ENCODE data around the gene XPR1.
"Not testable (repeated sequence)": the region's sequence is repeated elsewhere in the genome, so short reads cannot be mapped to it uniquely, and the experiment has no call there.

Gene XPR1

DNA sequence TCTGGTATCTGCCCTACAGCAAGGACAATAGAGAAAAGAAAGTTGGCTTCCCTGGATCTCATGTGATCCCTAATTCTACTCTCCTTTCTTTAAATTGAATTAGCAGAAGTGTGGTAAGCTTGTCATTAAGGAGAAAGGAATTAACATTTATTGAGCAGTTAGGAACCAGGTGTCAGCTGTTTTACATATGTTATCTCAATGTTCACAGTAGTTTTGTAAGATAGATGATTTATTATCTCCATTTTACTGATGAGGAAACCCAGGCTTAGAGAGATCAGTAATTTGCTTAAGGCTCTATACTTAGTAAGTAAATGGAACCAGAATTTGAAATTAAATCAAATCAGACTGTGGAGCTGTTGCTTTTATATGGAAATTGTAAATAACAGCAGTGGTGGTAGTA, 8.0 kb downstream of the XPR1 start:
- in situ Hi-C loops (cut with HindIII; ENCODE audit: low pct_unique_long_range_greater_than_20kb, low sequenced_read_pairs): no loop called here
- no peak for TF ChIP-seq JUND (IDR thresholded peaks at IDR 0.05; ENCODE audit: low read depth)
- no peak for DNase-seq (ENCODE audit: low read depth in 1 of 2, low spot score in 1 of 2)

- in situ Hi-C loops (cut with HindIII; ENCODE audit: low pct_unique_long_range_greater_than_20kb, low sequenced_read_pairs): no loop called here
- no peak for TF ChIP-seq JUND (IDR thresholded peaks at IDR 0.05; ENCODE audit: low read depth)
- DNase-seq (ENCODE audit: low read depth in 1 of 2, low spot score in 1 of 2): no peak
Measured at GRCh38 chr1:180640531-180640949, 8.7 kb downstream of the XPR1 start.

GRCh38 chr1:180641662-180642061, 9.8 kb downstream of the XPR1 start:
- in situ Hi-C loops (cut with HindIII; ENCODE audit: low pct_unique_long_range_greater_than_20kb, low sequenced_read_pairs): no loop called here
- no peak for TF ChIP-seq JUND (IDR thresholded peaks at IDR 0.05; ENCODE audit: low read depth)

DNA sequence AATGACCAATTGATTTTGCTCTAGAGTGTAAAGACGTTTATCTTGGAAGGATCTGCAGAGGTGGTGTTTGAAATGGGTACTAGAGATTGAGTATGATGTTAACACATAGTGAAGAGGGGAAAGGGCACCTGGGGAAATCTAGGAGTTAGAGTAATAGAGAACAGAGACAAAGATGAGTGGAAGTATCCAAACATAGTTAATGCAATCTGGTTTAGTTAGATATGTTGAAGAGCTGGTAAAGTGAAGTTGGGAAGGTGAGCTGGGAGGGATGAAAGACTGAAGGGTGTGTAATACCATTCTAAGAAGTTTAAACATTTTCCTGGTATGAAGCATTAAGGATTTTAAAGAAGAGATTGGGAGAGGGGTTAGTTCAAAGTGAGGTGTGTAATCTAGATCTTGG, 11.0 kb downstream of the XPR1 start:
- no peak for TF ChIP-seq JUND (IDR thresholded peaks at IDR 0.05; ENCODE audit: low read depth)
- in situ Hi-C loops (cut with HindIII; ENCODE audit: low pct_unique_long_range_greater_than_20kb, low sequenced_read_pairs): no loop called here
- no peak for DNase-seq (ENCODE audit: low read depth in 1 of 2, low spot score in 1 of 2)

More at GRCh38 chr1:180641662-180642061, 9.8 kb downstream of the XPR1 start:
- DNase-seq (ENCODE audit: low read depth in 1 of 2, low spot score in 1 of 2): no peak

DNA sequence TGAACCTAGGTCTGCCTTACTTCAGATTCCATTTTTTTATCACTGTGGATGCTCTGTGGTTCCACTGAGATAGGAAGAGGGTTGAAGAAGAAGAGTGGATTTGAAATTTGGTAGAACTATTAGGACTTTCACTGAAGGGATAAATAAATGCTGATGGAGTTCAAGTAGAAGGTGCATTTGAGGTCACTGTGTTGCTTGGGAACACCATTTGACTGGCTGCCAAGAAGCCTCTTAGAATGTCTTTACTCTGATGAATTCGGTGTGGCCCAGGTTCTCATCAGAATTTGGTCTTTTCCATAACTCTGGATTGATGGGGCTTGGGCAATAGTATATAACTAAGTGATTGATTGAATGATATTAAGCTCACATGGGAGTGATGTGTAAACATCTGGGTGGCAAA, 11.9 kb downstream of the XPR1 start:
- no peak for TF ChIP-seq JUND (IDR thresholded peaks at IDR 0.05; ENCODE audit: low read depth)
- DNase-seq (ENCODE audit: low read depth in 1 of 2, low spot score in 1 of 2): no peak
- in situ Hi-C loops (cut with HindIII; ENCODE audit: low pct_unique_long_range_greater_than_20kb, low sequenced_read_pairs): no loop called here

- DNase-seq (ENCODE audit: low read depth in 1 of 2, low spot score in 1 of 2): no peak
- no peak for TF ChIP-seq JUND (IDR thresholded peaks at IDR 0.05; ENCODE audit: low read depth)
- in situ Hi-C loops (cut with HindIII; ENCODE audit: low pct_unique_long_range_greater_than_20kb, low sequenced_read_pairs): no loop called here
Measured at GRCh38 chr1:180644526-180645192, 12.8 kb downstream of the XPR1 start.

DNA sequence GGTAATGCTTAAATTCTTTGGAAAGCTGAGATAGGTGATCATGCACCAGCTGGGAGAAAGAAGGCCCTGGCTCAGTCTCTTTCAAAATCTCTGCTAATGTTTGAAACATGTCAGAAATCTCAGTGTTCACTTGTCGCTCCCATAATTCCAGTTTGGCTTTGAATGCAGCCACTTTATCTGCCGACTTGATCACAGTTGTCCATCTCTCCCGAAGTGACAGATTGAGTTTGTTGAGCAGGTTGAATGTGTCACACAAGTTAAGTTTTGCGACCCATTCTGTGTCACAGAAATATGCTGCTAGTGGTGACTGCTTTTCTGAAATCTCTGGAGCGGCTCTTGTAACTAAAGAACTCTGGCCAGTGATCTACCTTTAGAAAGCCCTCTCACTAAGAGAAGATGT, 13.4 kb downstream of the XPR1 start:
- in situ Hi-C loops (cut with HindIII; ENCODE audit: low pct_unique_long_range_greater_than_20kb, low sequenced_read_pairs): not testable (repeated sequence)

GRCh38 chr1:180646093-180646492, 14.3 kb downstream of the XPR1 start:
- no peak for DNase-seq (ENCODE audit: low read depth in 1 of 2, low spot score in 1 of 2)
- in situ Hi-C loops (cut with HindIII; ENCODE audit: low pct_unique_long_range_greater_than_20kb, low sequenced_read_pairs): no loop called here
- no peak for TF ChIP-seq JUND (IDR thresholded peaks at IDR 0.05; ENCODE audit: low read depth)

More for the DNA sequence above, 13.4 kb downstream of the XPR1 start:
- not testable (repeated sequence) for DNase-seq (ENCODE audit: low read depth in 1 of 2, low spot score in 1 of 2)

GRCh38 chr1:180646547-180646946, 14.7 kb downstream of the XPR1 start:
- no peak for TF ChIP-seq JUND (IDR thresholded peaks at IDR 0.05; ENCODE audit: low read depth)
- in situ Hi-C loops (cut with HindIII; ENCODE audit: low pct_unique_long_range_greater_than_20kb, low sequenced_read_pairs): no loop called here
- DNase-seq (ENCODE audit: low read depth in 1 of 2, low spot score in 1 of 2): no peak

GRCh38 chr1:180652792-180653191, 21.0 kb downstream of the XPR1 start:
- no peak for DNase-seq (ENCODE audit: low read depth in 1 of 2, low spot score in 1 of 2)
- in situ Hi-C loops (cut with HindIII; ENCODE audit: low pct_unique_long_range_greater_than_20kb, low sequenced_read_pairs): no loop called here
- no peak for TF ChIP-seq JUND (IDR thresholded peaks at IDR 0.05; ENCODE audit: low read depth)

- no peak for DNase-seq (ENCODE audit: low read depth in 1 of 2, low spot score in 1 of 2)
- in situ Hi-C loops (cut with HindIII; ENCODE audit: low pct_unique_long_range_greater_than_20kb, low sequenced_read_pairs): no loop called here
- TF ChIP-seq JUND (IDR thresholded peaks at IDR 0.05; ENCODE audit: low read depth): no peak
Measured at GRCh38 chr1:180662709-180663108, 30.9 kb downstream of the XPR1 start.

- TF ChIP-seq JUND (IDR thresholded peaks at IDR 0.05; ENCODE audit: low read depth): no peak
- in situ Hi-C loops (cut with HindIII; ENCODE audit: low pct_unique_long_range_greater_than_20kb, low sequenced_read_pairs): no loop called here
- DNase-seq (ENCODE audit: low read depth in 1 of 2, low spot score in 1 of 2): no peak
Measured at GRCh38 chr1:180670681-180671080, 38.9 kb downstream of the XPR1 start.

- DNase-seq (ENCODE audit: low read depth in 1 of 2, low spot score in 1 of 2): no peak
- TF ChIP-seq JUND (IDR thresholded peaks at IDR 0.05; ENCODE audit: low read depth): no peak
- in situ Hi-C loops (cut with HindIII; ENCODE audit: low pct_unique_long_range_greater_than_20kb, low sequenced_read_pairs): no loop called here
Measured at GRCh38 chr1:180672105-180672504, 40.3 kb downstream of the XPR1 start.

- no peak for DNase-seq (ENCODE audit: low read depth in 1 of 2, low spot score in 1 of 2)
- no peak for TF ChIP-seq JUND (IDR thresholded peaks at IDR 0.05; ENCODE audit: low read depth)
- in situ Hi-C loops (cut with HindIII; ENCODE audit: low pct_unique_long_range_greater_than_20kb, low sequenced_read_pairs): no loop called here
Measured at GRCh38 chr1:180672505-180672904, 40.7 kb downstream of the XPR1 start.

Data from T47D (cell line).